Pericardium fibroblast (primary cell): ENCODE results near the gene TMEM184A. TPM values are rescaled to one million over a fixed set of nuclear protein-coding genes. Genes with fewer than 3 reads are reported as not detected.

Experiments used
- total RNA-seq: library from RNA; depleted of rRNA; stranded (reverse); fragments of >200 nt; gene quantifications from 2 replicates; pipeline ENCODE4 v1.2.3, GENCODE V29; 2015

The TMEM184A gene
- not detected in 2 replicates for total RNA-seq

GRCh38 chr7:1555813-1556543, at the start of gene TMEM184A:
Gene TMEM184A (minus strand): TSS chr7:1556205. CDS start chr7:1555484, 721 bp downstream.

GRCh38 chr7:1569833-1570632, 14.0 kb upstream of the TMEM184A start, which contains the start of gene PSMG3:
Gene PSMG3 (minus strand): TSS chr7:1570032. CDS start chr7:1569339, 693 bp downstream.

GRCh38 chr7:1503816-1504775, 51.9 kb downstream of the TMEM184A start, which contains the start of gene INTS1:
Gene INTS1 (minus strand): TSS chr7:1504389. CDS start chr7:1503960, 429 bp downstream.

Other genes with a start within 250 kb of the TMEM184A start
- gene MICALL2, start 96.7 kb downstream of the TMEM184A start, total RNA-seq, result 18.3 and 19.3 TPM in 2 replicates
- gene INTS1, start 51.8 kb downstream of the TMEM184A start, total RNA-seq, result 48.9 and 52.1 TPM in 2 replicates
- gene MAFK, start 25.5 kb downstream of the TMEM184A start, total RNA-seq, result 8.8 and 10.4 TPM in 2 replicates
- 43.0 and 61.3 TPM in 2 replicates for gene PSMG3, start 13.8 kb upstream of the TMEM184A start, total RNA-seq
- 0.93 and 2.0 TPM in 2 replicates for gene ELFN1, start 114.1 kb upstream of the TMEM184A start, total RNA-seq